ENCODE data around the gene KAT8. TPM values are rescaled to one million over a fixed set of nuclear protein-coding genes. Genes with fewer than 3 reads are reported as not detected.

KAT8 gene
- total and polyA plus RNA-seq, 9 of the 15 experiments (the other 6 are each of a cell fraction or from before 2014, with no cell fraction given) = 10.0 to 98.5 (median 76.4) TPM

DNA sequence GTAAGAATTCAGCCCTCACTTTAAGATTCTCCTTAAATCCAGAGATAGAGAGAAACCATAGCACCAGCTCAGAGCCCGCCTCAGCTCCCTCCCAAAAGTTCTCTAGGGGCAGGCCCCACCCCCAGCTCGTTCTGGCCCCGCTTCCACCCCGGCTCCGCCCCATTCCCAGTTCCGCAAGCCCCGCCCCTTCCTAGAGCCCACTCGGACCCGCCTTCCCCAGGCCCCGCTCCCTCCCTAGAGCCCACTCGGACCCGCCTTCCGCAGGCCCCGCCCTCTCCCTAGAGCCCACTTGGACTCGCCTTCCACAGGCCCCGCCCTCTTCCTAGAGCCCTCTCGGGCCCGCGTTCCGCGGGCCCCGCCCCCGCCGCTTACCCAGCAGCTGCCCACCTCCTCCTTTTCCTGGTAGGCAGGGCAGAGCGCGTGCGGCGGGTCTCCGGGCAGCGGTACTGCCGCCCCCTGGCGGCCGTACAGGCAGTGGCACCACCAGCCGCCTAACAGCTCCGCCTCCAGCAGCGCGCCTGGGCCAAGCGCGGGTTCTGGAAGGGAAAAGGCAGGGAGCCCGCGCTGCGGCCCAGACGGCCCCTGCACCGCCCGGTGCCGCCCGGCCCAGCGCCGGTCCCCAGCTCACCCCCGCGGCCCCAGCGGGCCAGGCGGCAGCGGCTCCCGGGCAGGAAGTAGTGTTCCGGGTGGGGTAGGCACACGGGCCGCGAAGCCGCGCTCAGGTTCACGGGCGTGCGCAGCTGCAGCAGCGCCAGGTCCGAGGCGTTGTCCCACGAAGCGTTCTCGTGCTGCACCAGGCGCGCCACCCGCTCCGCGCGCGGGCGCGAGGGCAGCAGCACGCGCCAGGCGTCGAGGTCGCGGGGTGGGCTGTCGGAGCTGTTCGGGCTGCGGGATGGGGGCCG lies 24.9 kb downstream of the KAT8 start (continued):
- TF ChIP-seq, protein P1, sequence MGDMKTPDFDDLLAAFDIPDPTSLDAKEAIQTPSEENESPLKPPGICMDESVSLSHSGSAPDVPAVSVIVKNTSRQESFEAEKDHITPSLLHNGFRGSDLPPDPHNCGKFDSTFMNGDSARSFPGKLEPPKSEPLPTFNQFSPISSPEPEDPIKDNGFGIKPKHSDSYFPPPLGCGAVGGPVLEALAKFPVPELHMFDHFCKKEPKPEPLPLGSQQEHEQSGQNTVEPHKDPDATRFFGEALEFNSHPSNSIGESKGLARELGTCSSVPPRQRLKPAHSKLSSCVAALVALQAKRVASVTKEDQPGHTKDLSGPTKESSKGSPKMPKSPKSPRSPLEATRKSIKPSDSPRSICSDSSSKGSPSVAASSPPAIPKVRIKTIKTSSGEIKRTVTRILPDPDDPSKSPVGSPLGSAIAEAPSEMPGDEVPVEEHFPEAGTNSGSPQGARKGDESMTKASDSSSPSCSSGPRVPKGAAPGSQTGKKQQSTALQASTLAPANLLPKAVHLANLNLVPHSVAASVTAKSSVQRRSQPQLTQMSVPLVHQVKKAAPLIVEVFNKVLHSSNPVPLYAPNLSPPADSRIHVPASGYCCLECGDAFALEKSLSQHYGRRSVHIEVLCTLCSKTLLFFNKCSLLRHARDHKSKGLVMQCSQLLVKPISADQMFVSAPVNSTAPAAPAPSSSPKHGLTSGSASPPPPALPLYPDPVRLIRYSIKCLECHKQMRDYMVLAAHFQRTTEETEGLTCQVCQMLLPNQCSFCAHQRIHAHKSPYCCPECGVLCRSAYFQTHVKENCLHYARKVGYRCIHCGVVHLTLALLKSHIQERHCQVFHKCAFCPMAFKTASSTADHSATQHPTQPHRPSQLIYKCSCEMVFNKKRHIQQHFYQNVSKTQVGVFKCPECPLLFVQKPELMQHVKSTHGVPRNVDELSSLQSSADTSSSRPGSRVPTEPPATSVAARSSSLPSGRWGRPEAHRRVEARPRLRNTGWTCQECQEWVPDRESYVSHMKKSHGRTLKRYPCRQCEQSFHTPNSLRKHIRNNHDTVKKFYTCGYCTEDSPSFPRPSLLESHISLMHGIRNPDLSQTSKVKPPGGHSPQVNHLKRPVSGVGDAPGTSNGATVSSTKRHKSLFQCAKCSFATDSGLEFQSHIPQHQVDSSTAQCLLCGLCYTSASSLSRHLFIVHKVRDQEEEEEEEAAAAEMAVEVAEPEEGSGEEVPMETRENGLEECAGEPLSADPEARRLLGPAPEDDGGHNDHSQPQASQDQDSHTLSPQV (IDR thresholded peaks at IDR 0.05) = peak; percentile 79
- TF ChIP-seq ZFP1 (CRISPR knock-in tag; IDR thresholded peaks at IDR 0.05) (no peak), KLF13 (tag; IDR thresholded peaks at IDR 0.05; ENCODE audit: borderline replicate concordance, low read depth) (0 out of 2 replicates have a peak, but pooled peaks have one; percentile 40), YY1 (IDR thresholded peaks at IDR 0.05; ENCODE audit: borderline replicate concordance in 1 of 3, control insufficient read depth in 1 of 3, extremely low read depth in 1 of 3, insufficient read depth in 3 of 3, insufficient read length in 1 of 3, insufficient replicate concordance in 2 of 3, low read depth in 1 of 3, low read length in 2 of 3) (peak in 1 of 3 experiments; percentile 75), HDAC6 (IDR thresholded peaks at IDR 0.05; ENCODE audit: low read depth, low read length) (no peak), ZNF24 (IDR thresholded peaks at IDR 0.05) (0 out of 2 replicates have a peak, but pooled peaks have one; percentile 12), FOXP1 (CRISPR knock-in tag; IDR thresholded peaks at IDR 0.05) (peak; percentile 37; the same call in 1 of the 2 replicates), NONO (IDR thresholded peaks at IDR 0.05; ENCODE audit: low read depth in 2 of 2, low read length in 1 of 2) (peak in 1 of 2 experiments; percentile 90; a peak in 2 of 4 replicates), TBP (optimal IDR thresholded peaks at IDR 0.05; ENCODE audit: low read depth, low read length) (peak; percentile 38), NFIC (IDR thresholded peaks at IDR 0.05) (peak; percentile 39; the same call in 1 of the 2 replicates), L3MBTL2 (IDR thresholded peaks at IDR 0.05) (peak; percentile 95), HEY1 (CRISPR knock-in tag; IDR thresholded peaks at IDR 0.05; ENCODE audit: borderline replicate concordance) (no peak)
- TF ChIP-seq, protein P2, sequence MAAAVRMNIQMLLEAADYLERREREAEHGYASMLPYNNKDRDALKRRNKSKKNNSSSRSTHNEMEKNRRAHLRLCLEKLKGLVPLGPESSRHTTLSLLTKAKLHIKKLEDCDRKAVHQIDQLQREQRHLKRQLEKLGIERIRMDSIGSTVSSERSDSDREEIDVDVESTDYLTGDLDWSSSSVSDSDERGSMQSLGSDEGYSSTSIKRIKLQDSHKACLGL (CRISPR knock-in tag; IDR thresholded peaks at IDR 0.05; ENCODE audit: borderline replicate concordance, poor library complexity, severe bottlenecking) = no peak
- TF ChIP-seq, protein P3, sequence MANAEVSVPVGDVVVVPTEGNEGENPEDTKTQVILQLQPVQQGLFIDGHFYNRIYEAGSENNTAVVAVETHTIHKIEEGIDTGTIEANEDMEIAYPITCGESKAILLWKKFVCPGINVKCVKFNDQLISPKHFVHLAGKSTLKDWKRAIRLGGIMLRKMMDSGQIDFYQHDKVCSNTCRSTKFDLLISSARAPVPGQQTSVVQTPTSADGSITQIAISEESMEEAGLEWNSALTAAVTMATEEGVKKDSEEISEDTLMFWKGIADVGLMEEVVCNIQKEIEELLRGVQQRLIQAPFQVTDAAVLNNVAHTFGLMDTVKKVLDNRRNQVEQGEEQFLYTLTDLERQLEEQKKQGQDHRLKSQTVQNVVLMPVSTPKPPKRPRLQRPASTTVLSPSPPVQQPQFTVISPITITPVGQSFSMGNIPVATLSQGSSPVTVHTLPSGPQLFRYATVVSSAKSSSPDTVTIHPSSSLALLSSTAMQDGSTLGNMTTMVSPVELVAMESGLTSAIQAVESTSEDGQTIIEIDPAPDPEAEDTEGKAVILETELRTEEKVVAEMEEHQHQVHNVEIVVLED (CRISPR knock-in tag; IDR thresholded peaks at IDR 0.05) = 0 out of 2 replicates have a peak, but pooled peaks have one; percentile 40
- TF ChIP-seq, protein P4, sequence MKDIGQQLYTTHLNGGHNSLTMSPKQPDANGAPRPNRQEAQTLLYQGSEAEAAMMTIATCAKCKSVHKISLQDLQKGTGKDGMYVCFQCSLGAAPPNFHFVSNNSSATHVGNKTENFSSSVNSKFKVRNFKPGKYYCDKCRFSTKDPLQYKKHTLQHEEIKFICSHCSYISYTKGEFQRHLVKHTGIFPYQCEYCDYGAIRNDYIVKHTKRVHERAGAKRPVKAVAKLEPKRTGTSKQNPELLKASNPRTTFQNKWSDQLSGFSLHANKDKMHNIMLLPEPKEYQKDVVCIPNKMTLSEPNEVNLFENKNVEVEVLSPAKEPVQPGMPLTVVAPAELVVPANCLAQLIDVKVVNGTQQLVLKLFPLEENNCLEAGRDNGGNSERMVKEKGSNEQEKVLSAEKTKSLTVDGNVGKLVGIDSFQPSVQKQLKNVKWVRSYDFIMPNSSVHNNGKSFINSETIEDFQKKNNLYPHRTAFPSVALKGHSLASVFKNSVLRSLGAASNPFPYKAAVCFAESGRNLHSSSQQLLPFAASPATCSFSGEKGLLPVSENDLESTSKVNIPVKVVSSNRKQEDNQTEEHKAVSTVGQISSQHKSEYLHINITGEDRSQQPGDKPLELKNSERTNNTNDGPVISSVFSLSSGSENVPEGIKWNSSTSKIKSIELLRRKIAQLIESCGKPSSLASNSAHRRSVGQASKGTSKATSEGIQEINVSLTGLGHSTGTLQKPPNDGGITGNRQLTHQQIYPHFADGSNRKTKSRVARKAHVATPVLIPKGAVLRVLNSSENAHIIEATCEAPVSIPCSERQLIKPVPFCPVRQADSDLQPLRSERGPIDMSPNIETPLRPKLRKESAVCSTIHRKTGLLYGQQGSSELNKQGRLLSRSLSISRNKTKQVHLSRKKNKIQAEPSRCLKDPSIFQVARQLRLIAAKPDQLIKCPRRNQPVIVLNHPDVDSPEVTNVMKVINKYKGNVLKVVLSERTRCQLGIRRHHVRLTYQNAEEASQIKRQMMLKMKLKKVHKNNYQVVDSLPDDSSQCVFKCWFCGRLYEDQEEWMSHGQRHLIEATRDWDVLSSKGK (CRISPR knock-in tag; IDR thresholded peaks at IDR 0.05) = no peak
